Endothelial cell of umbilical vein (primary cell): ENCODE results near the gene PLCH1.

Source experiments
- CTCF ChIP-seq, 2 donors: IDR thresholded peaks; 1 replicate in 1 of 2; 2 replicates in 1 of 2; pipeline ENCODE4 v1.5.1; 2011; ENCODE audit warnings: low read length in 2 of 2, mild to moderate bottlenecking in 2 of 2, moderate library complexity in 2 of 2, control low read depth in 1 of 2, inconsistent platforms in 1 of 2, low read depth in 1 of 2; ENCODE audit not compliant: insufficient read depth in 1 of 2; ENCODE audit errors: extremely low read depth in 1 of 2
- EZH2 ChIP-seq: IDR thresholded peaks from 2 replicates; pipeline ENCODE4 v1.6.1; 2012; ENCODE audit warnings: borderline replicate concordance, low read depth, mild to moderate bottlenecking, moderate library complexity, low read length, inconsistent platforms; ENCODE audit not compliant: severe bottlenecking
- FOS ChIP-seq: IDR thresholded peaks from 2 replicates; pipeline ENCODE4 v1.6.1; 2011; ENCODE audit warnings: mild to moderate bottlenecking, low read length, moderate library complexity, borderline replicate concordance; ENCODE audit not compliant: insufficient read depth
- JUN ChIP-seq: IDR thresholded peaks from 2 replicates; pipeline ENCODE4 v1.6.1; 2011; ENCODE audit warnings: borderline replicate concordance, low read depth; ENCODE audit not compliant: insufficient read length, insufficient read depth
- MYC ChIP-seq: IDR thresholded peaks from one replicate; pipeline ENCODE4 v1.6.1; 2011; ENCODE audit warnings: mild to moderate bottlenecking, low read depth, low read length
- POLR2A ChIP-seq: IDR thresholded peaks from 2 replicates; pipeline ENCODE4 v1.6.1; 2012; ENCODE audit warnings: low read depth, mild to moderate bottlenecking, control low read depth, low read length
- POLR2AphosphoS5 ChIP-seq: IDR thresholded peaks from 2 replicates; pipeline ENCODE4 v1.6.1; 2012; ENCODE audit warnings: low read depth, mild to moderate bottlenecking, control low read depth, low read length, moderate library complexity; ENCODE audit not compliant: insufficient read depth

GRCh38 chr3:155792532-155792931 lies 47.7 kb upstream of the PLCH1 start:
- TF ChIP-seq CTCF (IDR thresholded peaks at IDR 0.05; ENCODE audit: extremely low read depth in 1 of 2, insufficient read depth in 1 of 2, low read depth in 1 of 2, low read length in 2 of 2) (no peak), POLR2AphosphoS5 (no peak), MYC (no peak), POLR2A (no peak), FOS (no peak), EZH2 (no peak), JUN (no peak)
